ENCODE data around the gene FGGY.

- TF ChIP-seq, protein P1, sequence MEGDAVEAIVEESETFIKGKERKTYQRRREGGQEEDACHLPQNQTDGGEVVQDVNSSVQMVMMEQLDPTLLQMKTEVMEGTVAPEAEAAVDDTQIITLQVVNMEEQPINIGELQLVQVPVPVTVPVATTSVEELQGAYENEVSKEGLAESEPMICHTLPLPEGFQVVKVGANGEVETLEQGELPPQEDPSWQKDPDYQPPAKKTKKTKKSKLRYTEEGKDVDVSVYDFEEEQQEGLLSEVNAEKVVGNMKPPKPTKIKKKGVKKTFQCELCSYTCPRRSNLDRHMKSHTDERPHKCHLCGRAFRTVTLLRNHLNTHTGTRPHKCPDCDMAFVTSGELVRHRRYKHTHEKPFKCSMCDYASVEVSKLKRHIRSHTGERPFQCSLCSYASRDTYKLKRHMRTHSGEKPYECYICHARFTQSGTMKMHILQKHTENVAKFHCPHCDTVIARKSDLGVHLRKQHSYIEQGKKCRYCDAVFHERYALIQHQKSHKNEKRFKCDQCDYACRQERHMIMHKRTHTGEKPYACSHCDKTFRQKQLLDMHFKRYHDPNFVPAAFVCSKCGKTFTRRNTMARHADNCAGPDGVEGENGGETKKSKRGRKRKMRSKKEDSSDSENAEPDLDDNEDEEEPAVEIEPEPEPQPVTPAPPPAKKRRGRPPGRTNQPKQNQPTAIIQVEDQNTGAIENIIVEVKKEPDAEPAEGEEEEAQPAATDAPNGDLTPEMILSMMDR (IDR thresholded peaks at IDR 0.05; ENCODE audit: borderline replicate concordance, extremely low read depth, low read length, poor library complexity, severe bottlenecking) = no peak
- TF ChIP-seq EZH2 (IDR thresholded peaks at IDR 0.05; ENCODE audit: borderline replicate concordance, low read depth, low read length, severe bottlenecking) = no peak
These were observed 208.7 kb downstream of the FGGY start for GRCh38 chr1:59505596-59506028.

Data from DND-41 (cell line).